Naive thymus-derived CD8-positive, alpha-beta T cell (primary cell): ENCODE measurements around the gene PEAR1. TPM values are rescaled to one million over a fixed set of nuclear protein-coding genes. Genes with fewer than 3 reads are reported as not detected.
A peak's percentile ranks its signal among the peaks of the same experiment; 100 is the strongest.

Experiments
- ATAC-seq, 2 donors: fragments of 150-1000 bp; cut with Tn5 transposase in 1 of 2; sonication (Bioruptor Pico), chemical (Tn5 transposase) in 1 of 2; 1 replicate in 1 of 2; 2 replicates in 1 of 2; pipeline ENCODE4 v1.10.0; 2021; ENCODE audit warnings: mild to moderate bottlenecking in 2 of 2, moderate library complexity in 2 of 2
- POLR2A ChIA-PET: fragments of 350-600 bp; sonication (Branson Sonifier 250); formaldehyde crosslinking; loops from one replicate; lab custom pipeline; 2021; ENCODE audit warnings: antibody characterized with exemption; lab: Charles Lee
- DNase-seq, 10 donors: peaks; one replicate each; pipeline versions ENCODE4 v3.0.0 to v3.0.0-alpha.2; 2020 to 2022
- H3K27ac Mint-ChIP-seq, 10 donors: one replicate each; pipeline ENCODE4 v1.8.0; 2020 to 2022; ENCODE audit warnings: mild to moderate bottlenecking in 10 of 10, mixed read lengths in 10 of 10, moderate library complexity in 4 of 10, inconsistent platforms in 1 of 10
- H3K27me3 Mint-ChIP-seq, 5 donors: one replicate each; pipeline ENCODE4 v1.8.0; 2021 to 2022; ENCODE audit warnings: mixed read lengths in 5 of 5
- H3K36me3 Mint-ChIP-seq, 3 donors: one replicate each; pipeline ENCODE4 v1.8.0; 2020 to 2022; ENCODE audit warnings: mixed read lengths in 3 of 3, mild to moderate bottlenecking in 2 of 3, inconsistent platforms in 1 of 3
- H3K4me1 Mint-ChIP-seq, 4 donors: one replicate each; pipeline ENCODE4 v1.8.0; 2021 to 2022; ENCODE audit warnings: mixed read lengths in 4 of 4
- H3K4me3 Mint-ChIP-seq, 10 donors: one replicate each; pipeline ENCODE4 v1.8.0; 2020 to 2022; ENCODE audit warnings: mild to moderate bottlenecking in 10 of 10, mixed read lengths in 10 of 10, moderate library complexity in 6 of 10, inconsistent platforms in 1 of 10
- H3K9me3 Mint-ChIP-seq, 9 donors: one replicate each; pipeline ENCODE4 v1.8.0; 2020 to 2022; ENCODE audit warnings: mixed read lengths in 9 of 9, mild to moderate bottlenecking in 3 of 9, inconsistent platforms in 1 of 9, moderate library complexity in 1 of 9
- polyA plus RNA-seq, 3 donors: library from polyadenylated mRNA; unstranded; fragments of 300-500 nt; fragmentation: Illumina TruSeq; gene quantifications; one replicate each; pipeline ENCODE4 v1.2.3, GENCODE V29; 2021
- total RNA-seq, 8 experiments: library from RNA in 2 of 8; stranded (reverse) in 2 of 8; gene quantifications; one replicate each; pipeline ENCODE4 v1.2.3 and lab custom pipeline; 2021 to 2026

Gene PEAR1
- total and polyA plus RNA-seq, 5 experiments from 2014 or later = 0.11 TPM; not detected in 4

DNA sequence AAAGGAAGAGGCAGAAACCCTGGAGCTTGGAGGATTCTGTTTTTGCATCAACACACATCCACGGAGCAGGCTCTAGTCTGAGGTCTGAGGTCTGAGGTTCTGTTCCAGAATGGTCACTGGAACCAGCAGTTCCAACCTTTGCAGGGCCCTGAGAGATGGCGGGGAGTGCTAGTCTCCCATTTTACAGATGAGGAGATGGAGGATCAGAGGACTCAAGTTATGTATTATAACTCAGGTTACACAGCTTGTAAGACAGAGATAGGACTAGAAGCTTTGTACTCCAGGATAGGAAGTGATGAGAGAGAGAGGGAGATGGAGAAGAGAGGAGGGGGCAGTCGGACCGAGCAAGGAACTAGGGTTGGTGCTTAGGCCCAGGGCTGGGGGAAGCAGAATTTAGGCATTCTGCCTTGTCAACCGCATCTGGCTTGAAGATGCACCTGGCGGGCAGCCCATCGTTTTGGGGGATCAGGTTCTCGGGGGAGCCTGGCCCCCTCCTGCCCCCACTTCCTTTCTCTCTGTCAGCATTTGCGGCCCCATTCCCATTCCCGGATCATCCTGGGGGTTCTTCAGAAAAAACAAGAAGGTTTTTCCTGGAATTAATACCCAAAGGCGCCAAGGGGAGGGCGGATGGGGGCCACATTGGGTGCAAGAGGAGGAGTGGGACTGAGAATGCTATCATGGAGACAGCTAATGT, 5.6 kb downstream of the PEAR1 start:
- Mint-ChIP-seq H3K4me1 (peaks cover 3 to 15% (median 7%) of the 10 kb centered on the region in 4 donors), H3K36me3 (no peaks in the 10 kb centered on the region), H3K27ac (peak overlapping the region in 3 of 10 donors; percentile 24 to 63 (median 61)), H3K27me3 (peaks cover 5 to 48% (median 34%) of the 10 kb centered on the region in 5 donors), H3K9me3 (no peaks in the 10 kb centered on the region), H3K4me3 (no peak overlapping the region)
- DNase-seq (no peak), ATAC-seq (no peak)
- POLR2A ChIA-PET = no interaction called here

DNA sequence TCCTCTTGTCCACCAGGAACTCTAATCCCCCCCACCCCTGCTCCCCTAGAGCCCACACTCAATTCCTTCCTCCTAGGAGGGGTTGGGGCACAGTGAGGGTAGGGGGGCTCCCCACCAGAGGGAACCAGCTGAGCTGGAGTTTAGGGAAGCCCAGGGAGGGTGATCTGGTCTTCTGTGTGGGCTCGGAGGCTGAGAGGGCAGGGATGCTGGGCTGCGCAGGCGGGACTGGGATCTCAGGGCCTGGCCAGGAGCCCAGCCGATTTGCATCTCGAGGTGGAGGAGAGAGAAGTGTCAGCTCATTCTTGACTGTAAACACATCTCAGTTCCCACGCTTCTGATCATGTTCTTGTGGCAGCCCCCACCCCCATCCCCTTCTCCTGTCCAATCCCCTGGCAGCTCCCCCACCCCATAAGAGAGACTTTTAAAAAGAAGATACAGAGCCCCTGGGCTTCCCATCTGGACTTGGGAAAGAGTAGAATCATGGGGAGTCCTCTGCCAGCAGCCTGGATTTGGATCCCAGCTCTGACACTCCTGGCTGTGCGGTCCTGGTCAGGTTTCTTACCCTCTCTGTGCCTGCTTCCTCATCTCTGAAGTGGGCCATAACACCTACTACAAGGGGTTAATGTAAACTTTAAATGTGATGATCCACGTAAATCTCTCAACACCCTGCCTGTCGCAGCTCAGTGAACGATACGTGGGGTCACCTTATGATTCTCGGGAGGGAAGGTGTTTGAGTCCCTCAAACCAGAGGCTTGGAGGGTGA, 6.6 kb downstream of the PEAR1 start:
- DNase-seq (no peak), ATAC-seq (no peak)
- no peak overlapping the region for H3K27ac Mint-ChIP-seq
- H3K4me3 Mint-ChIP-seq = no peak overlapping the region
- H3K27me3 Mint-ChIP-seq = peaks cover 5 to 43% (median 30%) of the 10 kb centered on the region in 5 donors
- peaks cover 3 to 15% (median 6%) of the 10 kb centered on the region in 4 donors for H3K4me1 Mint-ChIP-seq
- POLR2A ChIA-PET = no interaction called here
- no peaks in the 10 kb centered on the region for H3K36me3 Mint-ChIP-seq
- no peaks in the 10 kb centered on the region for H3K9me3 Mint-ChIP-seq

- peaks cover 3 to 15% (median 6%) of the 10 kb centered on the region in 4 donors for H3K4me1 Mint-ChIP-seq
- peak overlapping the region in 2 of 10 donors; percentile 37 to 56 for H3K27ac Mint-ChIP-seq
- POLR2A ChIA-PET = interaction anchor here (1.0 kb wide), 1 partner anchor 63 kb away, joined by 3 read pairs; no protein-coding TSS in a partner anchor
- no peaks in the 10 kb centered on the region for H3K36me3 Mint-ChIP-seq
- peaks cover 0 to 2% (median 0%) of the 10 kb centered on the region in 9 donors for H3K9me3 Mint-ChIP-seq
- ATAC-seq = no peak
- peaks cover 6 to 34% (median 29%) of the 10 kb centered on the region in 5 donors for H3K27me3 Mint-ChIP-seq
- no peak overlapping the region for H3K4me3 Mint-ChIP-seq
- DNase-seq = no peak
These were observed 7.5 kb downstream of the PEAR1 start for GRCh38 chr1:156900896-156901589.

GRCh38 chr1:156901590-156901900, 8.0 kb downstream of the PEAR1 start:
- POLR2A ChIA-PET = interaction anchor here (1.0 kb wide), 1 partner anchor 63 kb away, joined by 3 read pairs; no protein-coding TSS in a partner anchor
- Mint-ChIP-seq H3K27ac (peak overlapping the region in 2 of 10 donors; percentile 37 to 56), H3K4me3 (no peak overlapping the region), H3K36me3 (no peaks in the 10 kb centered on the region), H3K4me1 (peaks cover 3 to 15% (median 6%) of the 10 kb centered on the region in 4 donors), H3K9me3 (peaks cover 0 to 2% (median 0%) of the 10 kb centered on the region in 9 donors), H3K27me3 (peaks cover 6 to 31% (median 28%) of the 10 kb centered on the region in 5 donors)
- no peak for DNase-seq
- ATAC-seq = no peak

DNA sequence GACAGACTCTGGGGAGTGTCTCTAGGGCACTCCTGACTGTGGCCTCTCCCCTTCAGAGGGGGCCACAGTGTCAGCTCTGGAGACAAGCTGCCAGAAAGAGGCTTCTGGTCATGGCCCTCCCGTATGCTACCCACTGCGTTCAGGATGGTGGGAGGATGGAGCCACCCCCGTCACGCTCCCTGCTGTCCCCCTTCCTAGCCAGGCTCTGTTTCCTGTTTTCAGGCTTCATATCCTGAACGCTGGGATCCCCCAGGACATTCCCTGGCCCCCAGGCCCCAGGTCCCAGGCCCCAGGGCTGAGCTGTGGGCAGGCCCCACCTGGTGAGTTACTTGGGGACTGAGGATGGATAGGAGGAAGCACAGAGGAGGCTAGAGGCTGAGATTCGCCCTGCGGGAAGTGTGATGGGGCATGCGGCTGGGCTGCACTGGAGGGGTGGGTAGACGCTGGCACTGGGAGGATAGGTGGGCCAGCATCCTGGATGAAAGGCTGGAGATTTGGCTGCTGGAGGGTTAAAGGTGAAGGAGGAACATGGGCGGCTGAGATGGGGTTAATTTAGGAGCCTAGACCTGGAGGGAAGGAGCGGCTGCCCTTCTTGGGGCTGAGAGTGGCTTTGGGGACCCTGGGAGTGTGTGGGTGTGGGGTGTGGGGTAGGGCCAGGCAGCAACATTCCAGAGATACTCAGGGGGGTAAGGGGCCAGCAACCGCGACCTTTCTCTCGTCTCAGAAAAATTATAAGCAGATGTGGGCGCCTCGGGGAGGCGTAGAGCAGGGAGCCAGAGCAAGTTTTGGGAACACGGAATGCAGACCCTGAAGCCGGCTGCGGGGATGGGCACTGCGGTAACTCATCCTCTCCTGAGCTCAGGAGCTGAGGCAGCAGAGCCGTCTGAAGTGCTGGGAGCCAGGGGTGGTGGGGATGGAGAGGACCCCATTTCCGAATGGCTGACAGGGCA, 8.7 kb downstream of the PEAR1 start:
- Mint-ChIP-seq H3K27me3 (peaks cover 6 to 32% (median 22%) of the 10 kb centered on the region in 5 donors), H3K27ac (peak overlapping the region in 1 of 10 donors; percentile 37), H3K4me1 (peaks cover 3 to 15% (median 7%) of the 10 kb centered on the region in 4 donors), H3K9me3 (peaks cover 0 to 2% (median 0%) of the 10 kb centered on the region in 9 donors), H3K36me3 (no peaks in the 10 kb centered on the region), H3K4me3 (no peak overlapping the region)
- DNase-seq (no peak), ATAC-seq (no peak)
- POLR2A ChIA-PET = no interaction called here

GRCh38 chr1:156903328-156904091, 10.0 kb downstream of the PEAR1 start:
- no peak for ATAC-seq
- peaks cover 6 to 24% (median 13%) of the 10 kb centered on the region in 5 donors for H3K27me3 Mint-ChIP-seq
- POLR2A ChIA-PET = no interaction called here
- no peak for DNase-seq
- H3K27ac Mint-ChIP-seq = no peak overlapping the region
- H3K36me3 Mint-ChIP-seq = no peaks in the 10 kb centered on the region
- no peak overlapping the region for H3K4me3 Mint-ChIP-seq
- peaks cover 0 to 2% (median 0%) of the 10 kb centered on the region in 9 donors for H3K9me3 Mint-ChIP-seq
- H3K4me1 Mint-ChIP-seq = peaks cover under 1 to 4% (median 2%) of the 10 kb centered on the region in 4 donors

DNA sequence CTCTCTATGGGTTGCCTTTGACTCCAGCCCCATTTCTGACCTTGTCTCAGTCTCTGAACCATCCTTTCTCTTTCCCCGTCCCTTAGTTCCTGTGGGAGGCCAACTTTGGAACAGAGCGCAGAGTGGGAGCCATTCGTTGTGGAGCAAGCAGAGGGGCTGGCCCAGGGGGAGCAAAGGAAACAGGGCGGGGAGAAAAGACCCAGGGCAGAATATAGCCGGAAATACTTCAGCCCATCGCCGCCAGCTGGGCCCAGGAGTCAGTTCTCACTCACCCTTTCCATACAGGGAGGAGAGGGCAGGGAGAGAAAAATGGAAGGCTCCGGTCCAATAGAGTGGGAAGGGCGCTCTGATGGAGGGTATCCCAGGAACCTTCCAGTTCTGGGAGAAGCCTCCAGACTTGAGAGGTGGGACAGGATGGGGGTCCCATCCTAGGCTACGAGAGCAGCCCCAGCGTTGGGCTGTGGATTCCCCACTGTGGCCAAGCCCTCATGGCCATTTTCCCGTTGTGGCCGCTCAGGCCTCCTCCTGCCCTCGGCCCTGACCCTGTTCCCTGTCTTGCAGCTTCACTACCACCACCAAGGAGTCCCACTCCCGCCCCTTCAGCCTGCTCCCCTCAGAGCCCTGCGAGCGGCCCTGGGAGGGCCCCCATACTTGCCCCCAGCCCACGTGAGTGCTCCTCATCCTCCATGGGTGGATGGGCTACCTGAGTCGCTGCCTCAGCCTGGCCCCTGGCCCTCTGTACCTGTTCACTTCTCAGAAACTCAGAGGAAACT, 10.9 kb downstream of the PEAR1 start:
- Mint-ChIP-seq H3K9me3 (peaks cover 0 to 2% (median 0%) of the 10 kb centered on the region in 9 donors), H3K27ac (peak overlapping the region in 2 of 10 donors; percentile 57 to 72), H3K4me3 (no peak overlapping the region), H3K36me3 (no peaks in the 10 kb centered on the region), H3K27me3 (peaks cover 2 to 17% (median 8%) of the 10 kb centered on the region in 5 donors), H3K4me1 (peaks cover 0 to 2% (median 0%) of the 10 kb centered on the region in 4 donors)
- POLR2A ChIA-PET = no interaction called here
- DNase-seq (no peak), ATAC-seq (no peak)

DNA sequence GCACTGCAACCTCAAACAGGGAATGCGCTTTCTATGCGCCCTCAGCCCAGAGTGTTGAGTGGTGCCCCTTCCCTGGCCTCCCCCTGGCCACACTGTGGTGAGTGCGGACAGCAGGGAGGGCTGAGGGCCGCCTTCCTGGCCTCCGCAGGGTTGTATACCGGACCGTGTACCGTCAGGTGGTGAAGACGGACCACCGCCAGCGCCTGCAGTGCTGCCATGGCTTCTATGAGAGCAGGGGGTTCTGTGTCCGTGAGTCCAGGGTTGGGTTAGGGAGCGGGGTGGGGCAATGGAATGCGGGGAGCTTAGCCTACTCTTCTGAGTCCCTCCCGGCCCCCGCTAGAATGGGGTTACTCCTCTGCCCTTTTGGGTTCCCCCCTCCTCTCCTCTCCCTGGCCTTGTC, 11.7 kb downstream of the PEAR1 start:
- H3K27me3 Mint-ChIP-seq = peaks cover 1 to 17% (median 8%) of the 10 kb centered on the region in 5 donors
- no peak for ATAC-seq
- no peak overlapping the region for H3K27ac Mint-ChIP-seq
- H3K4me1 Mint-ChIP-seq = peaks cover 0 to 2% (median under 1%) of the 10 kb centered on the region in 4 donors
- DNase-seq = no peak
- no peak overlapping the region for H3K4me3 Mint-ChIP-seq
- POLR2A ChIA-PET = no interaction called here
- H3K9me3 Mint-ChIP-seq = peaks cover 0 to 2% (median 0%) of the 10 kb centered on the region in 9 donors
- H3K36me3 Mint-ChIP-seq = no peaks in the 10 kb centered on the region

- Mint-ChIP-seq H3K9me3 (peaks cover 0 to 2% (median 0%) of the 10 kb centered on the region in 9 donors), H3K27ac (no peak overlapping the region), H3K36me3 (no peaks in the 10 kb centered on the region), H3K4me1 (peaks cover 0 to 5% (median 4%) of the 10 kb centered on the region in 4 donors), H3K27me3 (peaks cover 4 to 17% (median 6%) of the 10 kb centered on the region in 5 donors), H3K4me3 (no peak overlapping the region)
- no peak for DNase-seq
- POLR2A ChIA-PET = no interaction called here
- ATAC-seq = no peak
These were observed 12.1 kb downstream of the PEAR1 start for GRCh38 chr1:156905651-156906050.

DNA sequence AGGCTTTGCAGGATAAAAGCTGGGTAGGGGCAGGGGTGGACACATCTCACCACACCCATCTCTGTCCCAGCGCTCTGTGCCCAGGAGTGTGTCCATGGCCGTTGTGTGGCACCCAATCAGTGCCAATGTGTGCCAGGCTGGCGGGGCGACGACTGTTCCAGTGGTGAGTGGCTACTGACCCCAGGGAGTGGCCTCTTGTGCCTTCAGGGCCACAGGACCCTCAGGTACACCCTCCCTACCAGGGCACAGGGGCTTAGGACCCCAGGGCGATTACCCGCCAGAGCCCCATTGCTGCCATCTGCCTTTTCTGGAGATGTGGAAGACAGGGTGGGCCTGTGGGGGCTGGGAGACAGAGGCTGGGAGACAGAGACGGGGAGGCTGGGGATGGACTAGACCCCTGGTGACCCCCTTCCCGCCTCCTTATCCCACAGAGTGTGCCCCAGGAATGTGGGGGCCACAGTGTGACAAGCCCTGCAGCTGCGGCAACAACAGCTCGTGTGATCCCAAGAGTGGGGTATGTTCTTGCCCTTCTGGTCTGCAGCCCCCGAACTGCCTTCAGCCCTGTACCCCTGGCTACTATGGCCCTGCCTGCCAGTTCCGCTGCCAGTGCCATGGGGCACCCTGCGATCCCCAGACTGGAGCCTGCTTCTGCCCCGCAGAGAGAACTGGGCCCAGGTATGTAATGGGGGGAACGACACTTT, 12.8 kb downstream of the PEAR1 start:
- Mint-ChIP-seq H3K36me3 (no peaks in the 10 kb centered on the region), H3K4me3 (no peak overlapping the region), H3K9me3 (peaks cover 0 to 2% (median 0%) of the 10 kb centered on the region in 9 donors), H3K27me3 (peaks cover 5 to 20% (median 13%) of the 10 kb centered on the region in 5 donors), H3K27ac (no peak overlapping the region), H3K4me1 (peaks cover 0 to 6% (median 4%) of the 10 kb centered on the region in 4 donors)
- ATAC-seq (no peak), DNase-seq (no peak)
- POLR2A ChIA-PET = no interaction called here
